Stimulated activated CD4-positive, alpha-beta T cell treated with anti-CD3 and anti-CD28 coated beads, Interleukin-12 subunit alpha, Interleukin-12 subunit beta, amount 100 ng/mL, for 24 hours (primary cell): ENCODE results near the gene DNM3.

Source experiments
- DNase-seq, 2 experiments: peaks; one replicate each; pipeline ENCODE4 v3.0.0-alpha.2; 2020; ENCODE audit warnings: low read depth in 2 of 2

The DNM3 gene

DNA sequence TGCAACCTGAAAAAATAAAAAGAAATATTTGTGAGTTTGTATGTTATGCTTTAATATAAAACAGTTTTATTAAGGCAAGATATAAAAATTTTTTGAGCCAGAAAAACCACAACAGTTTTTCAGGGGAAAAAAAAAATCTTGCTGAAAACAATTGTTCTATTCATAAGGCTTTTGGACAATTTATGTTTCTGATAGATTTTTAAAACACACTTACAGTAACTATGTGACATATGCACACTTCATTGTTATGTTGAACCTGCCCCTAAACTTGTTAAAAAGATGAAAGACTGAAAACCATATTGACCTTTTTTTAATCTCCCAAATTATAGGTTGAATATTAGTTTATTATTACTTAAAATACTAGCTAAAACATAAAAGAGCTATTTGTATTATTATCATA, 299.3 kb downstream of the DNM3 start:
- no peak for DNase-seq

DNA sequence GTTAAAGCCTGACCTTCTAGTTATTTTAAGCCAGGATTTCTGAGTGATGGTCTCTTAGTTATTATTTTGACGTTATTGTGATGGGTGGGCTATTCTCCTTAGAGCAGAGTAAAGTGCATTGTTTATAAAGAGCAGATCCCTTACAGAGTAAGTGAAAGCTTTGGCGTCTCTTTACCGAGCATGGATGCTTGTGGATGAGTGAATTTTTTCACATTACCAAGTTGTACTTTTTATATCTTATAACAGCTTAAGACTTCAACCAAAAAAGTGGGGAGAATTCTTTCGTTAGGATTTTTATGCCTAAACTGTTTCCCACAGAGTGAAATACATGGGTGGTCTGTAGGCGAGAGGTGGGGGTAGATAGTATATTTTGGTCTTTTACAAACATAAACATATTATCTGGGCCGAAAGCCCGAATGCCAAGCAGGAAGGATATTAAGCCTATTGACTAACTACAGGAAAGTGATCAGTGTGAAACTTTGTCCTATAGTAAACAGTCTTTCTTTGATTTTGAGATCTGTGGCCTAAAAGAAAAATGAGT, 300.1 kb downstream of the DNM3 start:
- no peak for DNase-seq

DNA sequence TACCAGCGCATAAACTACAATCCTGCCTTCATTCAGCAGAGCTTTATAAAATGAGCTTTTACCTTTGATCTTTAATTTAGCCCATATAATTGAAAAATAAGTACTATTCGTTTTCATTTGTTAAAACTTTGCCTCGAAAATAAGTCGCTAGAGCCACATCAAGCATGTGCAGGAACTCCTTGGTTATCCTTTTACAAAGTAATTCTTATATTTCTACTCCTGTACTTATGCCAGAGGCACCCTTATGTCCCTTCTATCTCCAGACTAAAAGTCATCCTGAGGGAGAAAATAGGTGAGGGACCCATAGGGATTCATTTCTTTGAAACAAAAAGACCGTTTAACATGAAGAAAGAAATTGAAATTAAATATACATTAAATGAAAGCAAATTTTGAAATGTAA, 301.0 kb downstream of the DNM3 start:
- DNase-seq = no peak

DNA sequence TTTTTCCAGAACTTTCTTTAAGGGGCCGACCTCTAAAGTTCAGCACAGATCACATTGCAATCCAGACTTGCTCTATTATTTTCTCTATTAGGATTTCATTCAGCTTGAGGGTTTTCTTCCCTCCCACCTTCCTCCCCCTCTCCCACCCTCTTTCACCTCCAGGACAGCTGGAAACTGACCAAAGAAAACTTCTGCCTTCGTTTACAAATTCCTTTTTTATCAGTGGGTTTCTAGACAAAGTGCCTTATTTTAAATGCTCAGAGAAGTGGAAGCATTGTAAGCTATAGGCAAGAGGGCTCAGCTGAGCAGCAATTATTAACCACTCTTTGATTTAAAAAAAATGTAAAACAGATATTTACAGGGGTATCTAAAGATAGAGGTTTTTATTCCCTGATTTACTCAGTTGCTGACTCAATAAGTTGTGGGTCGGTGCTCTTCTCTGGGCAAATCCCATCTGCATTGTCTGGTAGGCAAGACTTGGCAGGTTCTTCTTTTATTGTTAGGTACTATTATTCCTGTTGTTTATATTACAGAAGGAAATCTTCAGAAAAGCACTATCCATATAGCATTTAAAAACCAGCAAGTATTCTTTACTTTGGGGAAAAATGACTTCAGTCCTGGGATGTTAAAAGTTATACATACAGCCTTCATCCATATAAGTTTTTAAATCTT, 302.2 kb downstream of the DNM3 start:
- no peak for DNase-seq

DNA sequence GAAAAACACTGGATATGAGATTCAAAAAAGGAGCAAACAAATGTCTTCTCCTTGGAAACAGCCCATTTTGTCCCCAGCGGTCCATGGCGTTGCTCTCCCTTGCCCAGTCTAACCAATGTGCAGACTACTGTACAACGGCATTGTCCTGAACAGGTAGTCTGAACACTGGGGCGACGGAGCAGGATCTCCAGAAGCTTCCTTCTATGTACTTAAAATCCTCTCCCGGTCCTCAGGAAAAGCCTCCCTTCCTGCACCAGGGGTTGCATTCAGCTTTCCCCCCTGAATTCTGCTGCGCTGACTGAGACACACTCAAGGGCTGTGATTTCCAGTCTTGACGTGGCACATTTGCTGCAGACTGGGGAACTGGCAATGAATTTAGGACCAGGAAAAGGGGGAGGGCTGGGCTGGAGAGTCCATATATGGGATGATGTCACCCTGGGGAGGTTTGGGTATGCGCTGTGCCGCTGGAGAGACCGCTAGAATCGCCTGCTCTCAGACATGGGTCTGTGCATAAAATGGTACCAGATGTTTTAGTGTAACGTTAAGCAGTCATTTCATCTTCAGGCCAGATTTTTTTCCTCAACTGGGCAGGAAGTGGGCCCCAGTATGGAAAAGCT, 303.3 kb downstream of the DNM3 start:
- no peak for DNase-seq

DNA sequence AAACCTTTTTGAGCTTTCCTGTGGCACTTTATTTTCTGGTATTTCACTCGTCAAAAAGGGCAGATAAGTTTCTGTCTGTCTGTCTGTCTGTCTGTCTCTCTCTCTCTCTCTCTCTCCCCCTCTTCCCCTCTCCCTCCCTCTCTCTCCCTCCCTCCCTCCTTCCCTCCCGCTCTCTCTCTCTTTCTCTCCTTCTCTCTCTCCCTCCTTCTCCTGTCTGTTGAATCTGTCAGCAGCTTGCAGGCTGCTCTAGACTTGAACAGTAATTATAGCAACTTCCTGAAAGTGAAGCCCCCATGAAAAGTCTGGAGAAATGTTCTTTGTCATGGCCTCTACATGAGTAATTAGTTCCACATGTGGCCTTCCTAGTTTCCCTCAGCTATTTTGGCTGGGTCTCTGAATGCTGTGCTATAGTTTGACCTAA, 303.9 kb downstream of the DNM3 start:
- no peak for DNase-seq

DNA sequence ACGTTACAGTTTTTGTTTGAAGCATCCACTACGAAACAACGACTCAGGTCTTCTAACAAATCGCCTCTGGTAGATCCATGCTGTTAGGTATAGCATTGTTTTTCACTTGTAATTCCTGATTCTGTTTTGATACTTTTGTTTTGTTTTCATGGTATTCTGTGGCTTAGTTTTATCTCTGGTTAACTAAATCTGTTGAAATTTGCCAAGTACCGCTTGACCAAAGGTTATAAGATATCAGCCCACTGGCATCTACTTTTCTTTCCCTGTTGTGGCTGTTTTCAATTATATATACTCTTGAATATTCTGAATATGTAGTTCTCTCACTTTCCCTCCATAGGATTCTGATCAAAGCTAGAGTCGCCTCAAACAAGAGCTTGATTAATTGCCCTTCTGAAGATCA, 304.4 kb downstream of the DNM3 start:
- DNase-seq = no peak

DNA sequence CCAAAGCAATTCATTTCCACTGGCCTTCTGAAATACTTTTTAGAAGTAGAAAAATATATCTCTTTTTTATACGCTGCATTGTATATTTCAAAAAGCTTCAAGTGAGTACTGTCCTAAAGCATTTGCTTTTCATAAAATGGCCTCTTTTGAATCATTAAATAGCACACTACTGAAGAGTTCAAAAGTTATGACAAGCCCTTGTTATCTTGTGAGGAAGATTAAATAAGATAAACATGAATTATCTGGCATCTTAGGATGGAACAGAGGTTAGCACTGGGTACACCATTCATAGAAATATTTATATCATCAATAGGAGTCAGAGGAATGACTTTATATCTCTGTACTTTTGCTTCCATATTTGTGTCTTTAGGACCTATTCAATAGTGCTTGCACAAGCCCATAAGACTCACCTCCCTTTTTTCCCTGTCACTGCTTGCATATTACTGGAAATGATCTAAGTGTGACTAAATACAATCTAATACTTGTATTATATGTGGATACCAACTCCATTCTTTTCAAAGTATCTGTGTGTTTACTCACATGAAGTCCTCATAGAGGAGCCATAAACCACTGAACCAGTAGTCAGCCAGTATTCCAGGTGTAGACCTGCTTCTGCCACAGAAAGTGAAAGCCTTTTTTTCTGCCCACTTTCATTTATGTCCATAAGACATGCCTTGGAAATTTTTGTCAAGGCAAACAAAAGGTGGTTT, 305.0 kb downstream of the DNM3 start:
- no peak for DNase-seq

DNA sequence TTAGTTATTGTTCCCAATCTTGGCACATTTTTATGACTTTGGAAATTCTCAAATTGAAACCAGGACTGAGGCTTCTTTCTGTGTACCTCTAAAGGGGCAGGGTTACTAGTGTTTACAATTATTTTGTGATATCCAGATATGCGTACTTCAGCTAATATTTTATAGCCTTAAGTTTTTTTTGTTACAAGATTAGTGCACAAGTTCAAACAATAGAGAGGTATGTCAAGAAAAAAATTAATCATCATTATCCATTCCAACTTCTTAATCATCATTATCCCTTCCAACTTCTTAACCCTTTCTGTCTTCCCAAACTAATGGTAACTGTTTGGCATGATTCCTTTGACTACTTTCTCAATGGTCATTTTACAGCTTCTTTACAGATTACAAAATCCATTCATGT, 306.2 kb downstream of the DNM3 start:
- DNase-seq = no peak

DNA sequence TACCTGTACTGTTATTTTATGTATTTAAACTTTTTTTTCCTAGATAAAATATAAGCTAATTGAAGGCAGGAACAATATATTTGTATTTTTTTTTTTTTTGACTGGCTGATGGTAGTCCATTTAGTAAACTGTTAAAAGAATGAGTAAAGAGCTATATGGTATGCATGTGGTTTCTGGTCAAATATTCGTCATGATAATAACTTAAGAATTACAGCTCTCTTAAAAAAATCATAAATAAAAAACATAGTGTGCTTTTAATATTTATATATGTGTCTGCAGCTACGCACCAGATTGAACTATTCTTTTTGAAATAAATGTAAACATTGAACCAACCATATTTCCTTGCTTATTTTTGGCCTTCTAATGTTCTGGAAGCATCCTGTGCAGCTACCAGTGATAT, 306.9 kb downstream of the DNM3 start:
- DNase-seq = no peak

DNA sequence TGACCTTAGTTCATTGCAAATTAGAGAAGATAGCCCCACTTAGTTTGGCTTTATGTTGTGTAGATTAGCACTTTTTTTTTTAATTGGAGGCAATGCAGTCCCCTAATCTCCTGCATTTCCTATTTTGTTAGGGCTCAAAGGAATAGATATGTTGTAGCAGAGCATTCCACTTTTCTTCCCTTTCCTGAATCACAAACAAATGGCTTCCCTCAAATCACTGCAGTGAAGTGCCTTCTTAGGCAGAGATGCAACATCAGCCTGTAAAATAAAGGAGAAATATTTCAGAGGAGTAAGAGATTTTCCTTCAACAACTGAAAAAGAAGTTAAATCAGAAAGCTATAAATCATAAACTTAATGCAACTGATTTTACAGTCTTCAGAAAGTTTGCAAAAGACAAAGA, 307.4 kb downstream of the DNM3 start:
- no peak for DNase-seq

DNA sequence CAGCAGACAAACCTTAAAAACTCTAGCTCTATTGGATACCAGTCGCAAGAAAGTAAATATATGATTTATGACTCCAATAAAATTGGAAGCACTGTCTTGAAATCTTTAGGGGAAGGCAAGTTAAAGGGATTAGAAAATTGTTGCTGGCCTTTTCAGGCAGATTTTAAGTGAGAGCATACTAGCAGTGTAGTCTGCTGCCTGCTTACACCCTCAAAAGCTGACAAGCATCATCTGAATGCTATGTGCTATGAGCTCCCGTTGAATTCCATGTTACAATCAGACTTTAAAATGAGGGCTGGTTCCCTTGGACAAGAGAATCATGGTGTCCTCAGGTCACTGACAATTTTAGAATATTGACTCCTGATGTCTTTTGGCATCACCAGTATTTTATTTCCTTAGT, 308.0 kb downstream of the DNM3 start:
- no peak for DNase-seq

DNA sequence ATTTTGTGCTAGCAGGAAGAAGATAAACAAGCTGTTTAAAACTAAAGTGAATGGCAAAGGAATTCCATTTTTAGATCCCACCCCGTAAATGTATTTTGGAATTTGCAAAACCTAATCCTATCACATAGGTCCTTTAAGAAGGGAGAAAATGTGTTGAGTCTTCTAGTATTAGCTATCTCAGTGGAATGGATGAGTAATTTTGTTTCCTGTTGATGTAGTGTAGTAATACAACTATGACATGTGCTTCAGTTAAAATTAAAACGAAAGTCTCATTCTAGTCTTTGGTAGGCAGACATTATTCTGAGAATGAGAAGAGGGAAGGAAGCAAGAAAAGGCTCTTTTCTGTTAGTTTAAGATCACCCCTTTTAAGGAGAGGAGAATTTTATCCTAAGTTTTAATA, 313.3 kb downstream of the DNM3 start:
- DNase-seq = no peak

DNA sequence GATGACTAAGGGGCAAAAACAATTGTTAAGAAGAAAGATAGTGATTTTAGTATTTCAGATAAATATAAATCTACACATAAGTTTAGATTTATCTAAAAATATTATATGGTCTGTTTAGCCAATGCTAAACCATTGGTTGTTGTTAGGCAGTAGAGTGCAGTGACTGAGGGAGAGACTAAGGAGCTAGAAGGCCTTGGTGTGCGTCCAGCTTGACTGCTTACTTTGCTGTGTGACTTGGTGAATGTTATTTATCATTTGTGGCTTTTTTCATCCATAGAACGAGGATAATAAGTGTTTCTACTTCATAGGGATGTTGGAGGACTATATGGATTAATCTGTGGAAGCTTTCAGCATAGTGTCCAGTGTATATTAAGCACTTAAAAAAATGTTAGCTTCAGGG, 314.5 kb downstream of the DNM3 start:
- no peak for DNase-seq

DNA sequence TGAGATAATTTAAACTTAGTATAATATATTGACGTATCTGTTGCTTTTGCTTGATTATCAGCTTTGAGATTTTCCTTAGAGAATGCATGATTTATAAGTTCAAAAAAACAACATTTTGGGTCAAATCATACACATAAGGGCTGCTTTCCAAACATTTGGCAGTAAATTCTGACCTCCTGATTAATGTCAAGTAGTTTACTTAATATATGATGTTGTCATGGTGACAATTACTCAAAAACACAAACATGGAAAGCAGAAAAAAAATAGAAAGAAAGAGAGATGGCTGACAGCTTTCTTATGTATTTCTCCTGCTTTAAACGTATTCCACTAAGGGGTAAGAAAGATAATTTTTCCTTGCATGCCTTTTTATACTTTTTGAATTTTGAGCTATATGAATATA, 320.9 kb downstream of the DNM3 start:
- DNase-seq = no peak

DNA sequence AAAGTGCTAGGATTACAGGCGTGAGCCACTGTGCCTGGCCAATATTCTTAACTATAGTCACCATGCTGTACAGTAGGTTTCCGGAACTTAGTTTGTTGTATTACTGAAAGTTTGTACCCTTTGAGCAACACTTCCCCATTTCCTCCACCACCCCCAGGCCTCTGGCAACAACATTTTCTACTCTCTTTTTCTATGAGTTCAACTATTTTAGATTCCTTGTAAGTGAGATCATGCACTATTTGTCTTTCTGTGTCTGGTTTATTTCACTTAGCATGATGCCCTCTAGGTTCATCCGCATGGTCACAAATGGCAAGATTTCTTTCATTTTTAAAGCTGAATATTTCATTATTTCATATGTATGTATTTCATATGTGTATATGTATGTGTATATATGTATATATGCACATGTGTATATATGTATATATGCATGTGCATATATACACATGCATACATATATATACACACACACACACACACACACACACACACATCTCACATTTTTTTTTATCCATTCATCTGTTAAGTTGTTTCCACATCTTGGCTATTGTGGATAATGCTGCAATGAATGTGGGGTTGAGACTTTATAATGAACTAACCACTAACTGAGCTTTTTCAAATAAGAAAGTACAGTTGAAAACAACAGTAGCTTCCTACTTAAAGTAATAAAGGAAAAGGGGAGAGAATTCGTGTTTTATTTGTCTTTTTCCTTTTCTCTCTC, 322.4 kb downstream of the DNM3 start:
- no peak for DNase-seq

DNA sequence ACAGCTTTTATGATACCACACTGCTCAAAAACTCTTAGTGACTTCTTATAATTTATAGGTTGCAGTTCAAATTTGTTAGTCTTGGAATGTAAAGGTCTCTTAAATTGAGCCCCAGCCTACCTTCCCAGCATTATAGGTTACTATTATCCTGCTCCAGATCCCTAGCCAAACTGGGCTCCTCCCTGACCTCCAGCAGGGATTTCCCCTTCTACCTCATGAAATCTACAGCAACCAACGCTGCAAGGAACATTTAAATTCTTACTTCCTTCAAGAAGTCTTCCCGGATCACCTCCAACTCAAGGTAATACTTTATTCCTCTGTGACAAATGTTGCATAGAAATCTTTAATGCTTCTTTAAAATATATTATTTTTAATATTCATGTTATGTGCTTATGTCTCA, 324.1 kb downstream of the DNM3 start:
- DNase-seq = no peak

DNA sequence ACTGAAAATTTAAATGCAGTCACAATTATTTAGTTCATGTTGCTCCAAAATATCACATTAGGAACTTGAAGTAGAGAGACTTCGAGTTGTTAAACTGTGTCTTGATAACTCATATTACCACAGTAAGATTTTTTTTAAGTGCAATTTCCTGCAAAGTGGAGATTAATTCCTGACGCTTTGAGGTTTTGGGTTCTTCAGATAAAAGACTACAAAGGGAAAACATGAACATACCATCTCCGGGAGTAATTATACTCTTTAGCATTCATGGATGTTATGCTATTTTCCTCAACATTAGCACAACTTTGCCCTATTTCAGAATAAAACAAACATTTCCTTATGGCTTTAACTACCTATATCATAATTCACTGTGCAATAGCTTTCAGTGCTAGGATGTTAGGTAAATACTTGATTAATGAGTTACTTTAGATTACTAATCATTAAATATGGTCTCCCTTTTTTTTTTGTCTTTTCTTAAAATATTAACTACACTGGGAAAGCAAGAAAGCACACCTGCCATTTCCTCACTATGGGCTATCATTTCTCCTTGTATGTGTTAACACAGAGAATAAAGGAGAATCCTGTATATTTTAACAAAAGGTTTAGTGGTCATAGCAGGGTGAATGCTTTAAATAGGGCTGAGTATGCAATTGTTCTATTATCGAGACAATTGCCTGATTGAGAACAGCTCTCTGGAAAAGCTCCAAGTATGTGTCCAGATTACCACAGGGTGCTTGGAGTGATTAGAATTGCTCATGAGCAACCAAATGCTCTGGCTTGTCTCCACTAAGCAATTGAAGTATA, 326.7 kb downstream of the DNM3 start:
- no peak for DNase-seq

DNA sequence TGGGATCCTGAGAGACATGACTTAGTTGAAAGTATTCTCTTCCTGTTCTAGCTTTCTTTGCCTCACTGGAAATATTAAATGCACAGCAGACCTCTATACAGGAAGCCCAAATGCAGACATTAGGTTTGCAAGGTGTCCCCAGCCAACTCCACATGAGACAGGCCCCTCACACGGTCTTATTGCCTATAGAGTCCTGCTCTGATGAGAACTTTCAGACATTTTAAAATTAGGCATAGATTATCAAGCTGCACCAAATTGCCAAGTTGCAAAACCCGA, 327.2 kb downstream of the DNM3 start:
- no peak for DNase-seq

DNA sequence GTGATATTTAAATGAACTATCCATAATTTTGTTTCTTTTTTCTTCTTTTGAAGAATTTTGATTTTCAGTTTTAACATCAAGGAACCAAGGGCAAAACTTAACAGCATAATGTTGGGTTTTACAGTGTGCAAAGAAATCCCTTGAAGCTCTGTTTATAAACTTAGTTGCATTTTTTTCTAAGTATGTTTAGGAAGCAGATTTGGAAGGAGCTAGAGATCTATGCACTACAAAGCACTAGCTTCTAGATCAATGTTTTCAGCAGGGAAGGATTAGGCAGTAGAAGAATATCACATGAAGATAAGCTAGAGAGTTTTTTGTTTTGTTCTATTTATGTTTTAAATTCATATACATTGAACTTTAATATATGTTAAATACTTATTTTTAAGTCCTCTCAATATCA, 328.5 kb downstream of the DNM3 start:
- DNase-seq = no peak

DNA sequence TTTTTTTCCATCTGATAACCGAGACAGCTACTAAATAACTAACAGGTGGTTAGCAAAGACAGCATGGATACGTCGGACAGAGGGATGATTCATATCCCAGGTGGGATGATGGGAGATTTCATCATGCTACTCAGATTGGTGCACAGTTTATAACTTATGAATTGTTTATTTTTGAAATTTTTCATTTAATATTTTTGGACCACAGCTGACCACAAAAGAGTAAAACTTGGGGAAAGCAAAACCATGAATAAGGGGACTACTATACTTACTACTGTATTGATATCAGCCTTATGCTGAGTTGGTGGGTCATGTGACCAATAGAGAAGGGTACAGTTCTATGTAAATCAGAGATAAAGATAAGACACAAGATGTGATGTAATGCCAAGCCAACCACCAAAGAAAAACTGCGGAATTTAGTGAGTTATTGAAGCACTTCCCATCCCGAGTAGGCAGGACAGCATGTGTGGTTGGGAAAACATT, 331.1 kb downstream of the DNM3 start:
- no peak for DNase-seq

DNA sequence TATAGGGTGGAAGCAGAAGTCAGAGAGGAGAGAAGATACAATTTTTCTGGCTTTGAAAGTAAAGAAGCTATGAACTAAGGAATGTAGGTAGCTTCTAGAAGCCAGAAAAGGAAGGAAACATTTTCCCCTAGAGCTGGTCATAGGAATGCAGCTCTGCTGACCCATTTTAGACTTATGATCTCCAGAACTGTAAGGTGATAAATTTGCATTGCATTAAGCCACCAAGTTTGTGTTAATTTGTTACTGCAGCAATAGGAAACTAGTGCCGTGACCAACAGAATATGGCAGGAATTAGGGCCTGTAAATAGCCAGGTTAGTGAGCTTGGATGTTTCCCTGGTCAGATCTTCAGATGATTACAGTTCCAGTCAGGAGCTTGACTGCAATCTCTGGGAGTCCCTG, 334.9 kb downstream of the DNM3 start:
- DNase-seq = no peak
